AG09319 (cell line): ENCODE results near the gene TRAPPC3L.

ENCODE experiments used
- DNase-seq: peaks from one replicate; pipeline ENCODE4 v3.0.0-alpha.2; 2010; ENCODE audit warnings: low read depth; ENCODE audit errors: extremely low read depth
- TF ChIP-seq, protein P1 (sequence below): IDR thresholded peaks from 2 replicates; pipeline ENCODE4 v1.5.1; 2011; ENCODE audit warnings: low read depth, mild to moderate bottlenecking, inconsistent platforms, low read length, moderate library complexity

TRAPPC3L gene

DNA sequence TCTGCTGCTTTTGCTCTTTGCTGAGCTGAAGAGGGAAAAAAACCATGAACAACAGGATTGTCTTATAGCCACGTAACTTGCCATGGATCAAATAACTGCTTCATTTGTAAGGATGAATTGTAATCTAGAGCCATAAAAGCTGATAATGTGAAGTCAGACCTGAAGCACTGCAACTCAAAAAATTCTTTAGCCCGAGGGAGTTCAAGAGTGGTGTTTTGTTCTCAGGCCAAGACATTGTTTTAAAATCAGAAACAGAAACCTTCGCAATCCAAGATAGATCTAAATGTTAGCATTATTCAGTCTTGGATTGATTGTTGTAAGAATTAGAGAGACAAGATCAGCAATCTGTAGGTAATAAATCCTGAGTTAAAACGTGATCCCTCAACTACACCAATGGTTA, at the start of gene TRAPPC3L:
Gene TRAPPC3L, minus strand, starts transcription at position 34 of the 400 bp plus-strand sequence. CDS start 170 bp downstream, outside the sequence.
- no peak for DNase-seq
- TF ChIP-seq, protein P1, sequence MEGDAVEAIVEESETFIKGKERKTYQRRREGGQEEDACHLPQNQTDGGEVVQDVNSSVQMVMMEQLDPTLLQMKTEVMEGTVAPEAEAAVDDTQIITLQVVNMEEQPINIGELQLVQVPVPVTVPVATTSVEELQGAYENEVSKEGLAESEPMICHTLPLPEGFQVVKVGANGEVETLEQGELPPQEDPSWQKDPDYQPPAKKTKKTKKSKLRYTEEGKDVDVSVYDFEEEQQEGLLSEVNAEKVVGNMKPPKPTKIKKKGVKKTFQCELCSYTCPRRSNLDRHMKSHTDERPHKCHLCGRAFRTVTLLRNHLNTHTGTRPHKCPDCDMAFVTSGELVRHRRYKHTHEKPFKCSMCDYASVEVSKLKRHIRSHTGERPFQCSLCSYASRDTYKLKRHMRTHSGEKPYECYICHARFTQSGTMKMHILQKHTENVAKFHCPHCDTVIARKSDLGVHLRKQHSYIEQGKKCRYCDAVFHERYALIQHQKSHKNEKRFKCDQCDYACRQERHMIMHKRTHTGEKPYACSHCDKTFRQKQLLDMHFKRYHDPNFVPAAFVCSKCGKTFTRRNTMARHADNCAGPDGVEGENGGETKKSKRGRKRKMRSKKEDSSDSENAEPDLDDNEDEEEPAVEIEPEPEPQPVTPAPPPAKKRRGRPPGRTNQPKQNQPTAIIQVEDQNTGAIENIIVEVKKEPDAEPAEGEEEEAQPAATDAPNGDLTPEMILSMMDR = no peak

DNA sequence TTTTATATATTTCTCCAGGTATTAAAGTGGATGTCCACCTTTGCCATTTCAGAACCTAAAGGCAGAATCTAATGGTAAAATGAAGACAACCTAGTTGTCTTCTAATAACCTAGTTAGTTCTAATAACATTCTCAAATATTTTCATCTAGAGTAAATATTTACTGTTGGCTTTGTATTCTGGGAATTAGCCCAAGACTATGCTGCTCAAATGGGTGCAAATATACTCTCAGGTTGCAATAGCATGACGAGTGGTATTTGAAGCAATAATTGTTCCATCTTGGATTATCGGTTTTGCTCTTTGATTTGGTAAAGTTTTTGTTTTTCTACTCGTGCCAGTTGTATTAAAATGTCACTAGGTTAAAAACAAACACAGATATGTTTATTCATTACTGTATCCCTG, 49.8 kb upstream of the TRAPPC3L start:
- TF ChIP-seq, protein P1 = no peak
- no peak for DNase-seq

DNA sequence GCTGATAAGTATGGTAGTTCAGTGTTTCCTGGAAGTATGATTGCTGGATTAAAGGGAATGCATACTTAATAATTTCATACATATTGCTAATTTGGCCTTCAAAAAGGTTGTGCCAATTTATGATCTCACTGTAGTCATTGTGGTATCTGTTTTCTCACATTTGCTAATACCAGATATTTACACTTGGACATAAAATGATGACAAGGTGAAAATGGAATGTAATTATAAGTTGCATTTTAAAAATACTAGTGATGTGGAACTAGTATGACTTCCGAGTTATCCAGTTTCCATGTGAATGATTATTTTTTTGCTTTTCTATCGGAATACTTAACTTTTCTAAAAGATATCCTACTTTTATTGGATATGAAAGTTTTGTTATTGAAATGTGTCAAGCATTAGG, 41.3 kb upstream of the TRAPPC3L start:
- TF ChIP-seq, protein P1 = no peak
- no peak for DNase-seq

DNA sequence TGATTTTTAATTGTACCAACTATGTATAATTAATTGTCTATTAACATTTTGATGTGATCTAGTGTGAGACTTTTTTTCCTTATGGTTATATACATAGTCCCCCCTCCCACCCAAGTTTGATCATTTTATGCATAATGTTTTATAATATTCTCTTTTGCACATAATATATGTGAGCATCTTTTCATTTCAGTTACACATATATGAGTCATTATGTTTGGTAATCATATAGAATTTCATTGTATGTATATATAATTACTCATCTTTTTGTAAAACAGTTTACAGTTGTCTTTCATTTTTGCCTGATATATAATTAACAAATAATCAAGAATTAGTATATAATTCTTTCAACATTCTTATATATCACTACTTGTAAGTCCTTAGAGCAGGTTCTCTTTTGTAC, 40.8 kb upstream of the TRAPPC3L start:
- TF ChIP-seq, protein P1 = no peak
- DNase-seq = no peak

DNA sequence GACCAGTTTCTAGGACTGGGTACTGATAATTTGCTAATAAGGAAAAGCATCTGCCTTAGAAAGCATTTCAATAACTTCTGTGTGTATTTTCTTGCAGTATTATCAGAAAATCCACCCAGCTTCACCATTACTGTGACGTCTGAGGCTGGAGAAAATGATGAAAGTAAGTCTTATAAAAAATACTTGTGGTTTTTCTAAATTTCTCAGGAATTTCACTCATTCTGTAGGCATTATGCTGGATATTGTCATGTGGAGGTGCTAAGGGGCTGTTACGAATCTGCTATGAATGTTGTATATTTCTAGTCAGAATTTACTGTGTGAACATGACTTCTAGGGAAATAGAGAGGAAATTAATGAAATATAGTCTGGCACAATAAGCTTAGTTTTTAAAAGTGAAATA, 34.7 kb upstream of the TRAPPC3L start:
- TF ChIP-seq, protein P1 = no peak
- no peak for DNase-seq

DNA sequence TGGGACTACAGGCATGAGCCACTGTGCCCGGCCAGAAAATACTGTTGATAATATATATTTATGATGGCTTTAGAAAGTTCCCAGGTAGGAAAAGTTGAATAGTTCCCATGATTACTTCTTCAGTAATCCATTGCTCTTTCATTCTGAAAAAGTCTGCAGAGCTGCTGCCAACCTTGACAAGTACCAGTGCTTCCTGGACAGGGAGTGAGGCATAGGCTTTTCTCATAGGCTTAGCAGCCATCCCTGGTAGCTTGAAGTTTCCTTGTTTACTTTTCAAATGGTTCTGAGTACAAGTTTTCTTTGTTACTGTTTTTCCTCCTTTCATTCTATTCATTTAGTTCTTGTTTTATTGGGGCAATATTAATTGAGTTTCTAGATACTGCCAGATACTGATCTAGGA, 33.7 kb upstream of the TRAPPC3L start:
- TF ChIP-seq, protein P1 = no peak

DNA sequence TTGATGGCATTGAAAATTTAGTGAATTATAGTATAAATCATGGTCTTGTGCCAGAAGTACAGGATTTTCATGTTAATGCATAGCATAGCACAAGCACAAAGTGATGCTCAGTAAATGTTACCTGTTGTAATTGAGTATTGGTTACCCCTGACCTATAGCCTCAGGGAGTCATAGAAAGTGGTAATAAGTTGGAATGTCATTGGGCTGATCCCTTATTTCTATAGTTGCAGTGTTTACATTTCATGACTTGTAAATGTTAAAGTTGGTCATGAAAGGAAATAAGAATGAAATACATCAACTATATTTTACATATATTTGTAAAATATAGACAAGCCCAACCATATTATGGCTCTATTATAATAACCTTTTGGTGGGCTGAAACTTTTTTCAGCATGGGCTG, 32.9 kb upstream of the TRAPPC3L start:
- TF ChIP-seq, protein P1 = no peak
- DNase-seq = no peak

More for the DNA sequence above, 33.7 kb upstream of the TRAPPC3L start:
- no peak for DNase-seq
